ENCODE results near the gene PRKN. TPM values are rescaled to one million over a fixed set of nuclear protein-coding genes. Genes with fewer than 3 reads are reported as not detected.

The PRKN gene
- total RNA-seq, 1 experiment from 2014 or later, result 0.46 TPM

DNA sequence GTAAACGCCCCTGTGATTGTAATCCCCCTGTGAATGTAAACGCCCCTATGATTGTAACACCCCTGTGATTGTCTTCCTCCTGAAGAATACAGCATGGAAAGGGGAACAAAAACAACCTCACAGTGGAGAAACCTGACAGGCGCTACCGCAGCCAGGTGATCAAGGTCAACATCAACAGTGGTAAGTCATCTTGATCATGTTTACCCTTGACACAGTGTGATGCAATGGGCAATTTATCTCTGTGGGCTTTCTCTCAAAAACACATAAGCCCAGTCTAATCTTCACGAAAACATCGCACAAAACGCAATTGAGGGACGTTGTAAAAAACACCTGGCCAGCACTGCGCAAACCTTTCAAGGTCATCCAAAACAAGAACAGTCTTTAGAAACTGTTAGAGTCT lies 277.2 kb downstream of the PRKN start:
- TF ChIP-seq SIN3A (IDR thresholded peaks at IDR 0.05; ENCODE audit: borderline replicate concordance, insufficient read depth, low read depth, low read length) (no peak), REST (IDR thresholded peaks at IDR 0.05; ENCODE audit: insufficient read depth in 1 of 2, low read depth in 2 of 2, low read length in 1 of 2) (no peak), POLR2AphosphoS5 (IDR thresholded peaks at IDR 0.05; ENCODE audit: low read depth, low read length) (no peak), TCF7L2 (IDR thresholded peaks at IDR 0.05; ENCODE audit: low read depth, low read length) (no peak)
- TF ChIP-seq, protein P1, sequence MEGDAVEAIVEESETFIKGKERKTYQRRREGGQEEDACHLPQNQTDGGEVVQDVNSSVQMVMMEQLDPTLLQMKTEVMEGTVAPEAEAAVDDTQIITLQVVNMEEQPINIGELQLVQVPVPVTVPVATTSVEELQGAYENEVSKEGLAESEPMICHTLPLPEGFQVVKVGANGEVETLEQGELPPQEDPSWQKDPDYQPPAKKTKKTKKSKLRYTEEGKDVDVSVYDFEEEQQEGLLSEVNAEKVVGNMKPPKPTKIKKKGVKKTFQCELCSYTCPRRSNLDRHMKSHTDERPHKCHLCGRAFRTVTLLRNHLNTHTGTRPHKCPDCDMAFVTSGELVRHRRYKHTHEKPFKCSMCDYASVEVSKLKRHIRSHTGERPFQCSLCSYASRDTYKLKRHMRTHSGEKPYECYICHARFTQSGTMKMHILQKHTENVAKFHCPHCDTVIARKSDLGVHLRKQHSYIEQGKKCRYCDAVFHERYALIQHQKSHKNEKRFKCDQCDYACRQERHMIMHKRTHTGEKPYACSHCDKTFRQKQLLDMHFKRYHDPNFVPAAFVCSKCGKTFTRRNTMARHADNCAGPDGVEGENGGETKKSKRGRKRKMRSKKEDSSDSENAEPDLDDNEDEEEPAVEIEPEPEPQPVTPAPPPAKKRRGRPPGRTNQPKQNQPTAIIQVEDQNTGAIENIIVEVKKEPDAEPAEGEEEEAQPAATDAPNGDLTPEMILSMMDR (IDR thresholded peaks at IDR 0.05), result no peak
- POLR2A ChIA-PET, result no interaction called here
- Histone ChIP-seq H3K4me1 (ENCODE audit: control insufficient read depth, insufficient read depth, low read length) (no peaks in the 10 kb centered on the region), H3K36me3 (ENCODE audit: control insufficient read depth, insufficient read depth, low read length) (no peaks in the 10 kb centered on the region), H3K27me3 (ENCODE audit: control insufficient read depth, insufficient read depth, low read length) (no peaks in the 10 kb centered on the region), H3K9me3 (ENCODE audit: control insufficient read depth, insufficient read depth, low read depth, low read length) (no peaks in the 10 kb centered on the region), H3K27ac (ENCODE audit: low read length) (no peak overlapping the region), H3K4me3 (ENCODE audit: low read depth in 2 of 2, low read length in 2 of 2) (no peak overlapping the region)
- DNase-seq (ENCODE audit: low read depth, low spot score) (no peak), ATAC-seq (no peak)
- in situ Hi-C loops (cut with HindIII; ENCODE audit: low pct_unique_long_range_greater_than_20kb, low sequenced_read_pairs), result no loop called here
- intact Hi-C loops (cut with micrococcal nuclease; ENCODE audit: unreplicated experiment), result no loop called here
- CTCF ChIA-PET, result no interaction called here
- BruUV-seq (replicated peaks), result no TSS peak

DNA sequence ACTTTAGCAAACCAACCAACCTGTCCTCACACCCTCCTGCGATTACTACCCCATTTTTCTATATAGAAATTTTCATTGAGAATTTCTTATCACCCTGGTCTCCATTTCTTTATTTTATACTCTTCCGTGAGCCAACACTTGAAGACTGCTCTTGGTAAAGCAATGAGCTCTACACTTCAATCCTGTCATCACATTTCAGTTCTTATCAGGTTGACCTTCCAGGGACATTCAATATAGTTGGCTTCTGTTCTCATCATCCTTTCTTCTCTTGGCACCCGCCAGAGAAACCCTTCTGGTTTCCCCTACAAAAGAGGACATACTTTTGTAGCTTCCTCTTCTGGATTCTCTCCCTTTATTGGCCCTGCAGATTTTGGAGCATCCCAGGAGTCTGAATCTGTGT lies 279.3 kb downstream of the PRKN start:
- Histone ChIP-seq H3K9me3 (ENCODE audit: control insufficient read depth, insufficient read depth, low read depth, low read length) (no peaks in the 10 kb centered on the region), H3K36me3 (ENCODE audit: control insufficient read depth, insufficient read depth, low read length) (no peaks in the 10 kb centered on the region), H3K27me3 (ENCODE audit: control insufficient read depth, insufficient read depth, low read length) (no peaks in the 10 kb centered on the region), H3K4me3 (ENCODE audit: low read depth in 2 of 2, low read length in 2 of 2) (no peak overlapping the region), H3K27ac (ENCODE audit: low read length) (no peak overlapping the region), H3K4me1 (ENCODE audit: control insufficient read depth, insufficient read depth, low read length) (no peaks in the 10 kb centered on the region)
- DNase-seq (ENCODE audit: low read depth, low spot score) (no peak), ATAC-seq (no peak)
- CTCF ChIA-PET, result interaction anchor here (0.6 kb wide), 1 partner anchor 981 kb away, joined by 3 read pairs; no protein-coding TSS in a partner anchor
- POLR2A ChIA-PET, result no interaction called here
- intact Hi-C loops (cut with micrococcal nuclease; ENCODE audit: unreplicated experiment) (no loop called here), in situ Hi-C loops (cut with HindIII; ENCODE audit: low pct_unique_long_range_greater_than_20kb, low sequenced_read_pairs) (no loop called here)
- TF ChIP-seq REST (IDR thresholded peaks at IDR 0.05; ENCODE audit: insufficient read depth in 1 of 2, low read depth in 2 of 2, low read length in 1 of 2), result no peak
- no peak for TF ChIP-seq SIN3A (IDR thresholded peaks at IDR 0.05; ENCODE audit: borderline replicate concordance, insufficient read depth, low read depth, low read length)
- TF ChIP-seq, protein P1 (IDR thresholded peaks at IDR 0.05), result no peak
- no peak for TF ChIP-seq TCF7L2 (IDR thresholded peaks at IDR 0.05; ENCODE audit: low read depth, low read length)
- no peak for TF ChIP-seq POLR2AphosphoS5 (IDR thresholded peaks at IDR 0.05; ENCODE audit: low read depth, low read length)
- no TSS peak for BruUV-seq (replicated peaks)
